ENCODE data around the gene GPX4.

GPX4 gene

DNA sequence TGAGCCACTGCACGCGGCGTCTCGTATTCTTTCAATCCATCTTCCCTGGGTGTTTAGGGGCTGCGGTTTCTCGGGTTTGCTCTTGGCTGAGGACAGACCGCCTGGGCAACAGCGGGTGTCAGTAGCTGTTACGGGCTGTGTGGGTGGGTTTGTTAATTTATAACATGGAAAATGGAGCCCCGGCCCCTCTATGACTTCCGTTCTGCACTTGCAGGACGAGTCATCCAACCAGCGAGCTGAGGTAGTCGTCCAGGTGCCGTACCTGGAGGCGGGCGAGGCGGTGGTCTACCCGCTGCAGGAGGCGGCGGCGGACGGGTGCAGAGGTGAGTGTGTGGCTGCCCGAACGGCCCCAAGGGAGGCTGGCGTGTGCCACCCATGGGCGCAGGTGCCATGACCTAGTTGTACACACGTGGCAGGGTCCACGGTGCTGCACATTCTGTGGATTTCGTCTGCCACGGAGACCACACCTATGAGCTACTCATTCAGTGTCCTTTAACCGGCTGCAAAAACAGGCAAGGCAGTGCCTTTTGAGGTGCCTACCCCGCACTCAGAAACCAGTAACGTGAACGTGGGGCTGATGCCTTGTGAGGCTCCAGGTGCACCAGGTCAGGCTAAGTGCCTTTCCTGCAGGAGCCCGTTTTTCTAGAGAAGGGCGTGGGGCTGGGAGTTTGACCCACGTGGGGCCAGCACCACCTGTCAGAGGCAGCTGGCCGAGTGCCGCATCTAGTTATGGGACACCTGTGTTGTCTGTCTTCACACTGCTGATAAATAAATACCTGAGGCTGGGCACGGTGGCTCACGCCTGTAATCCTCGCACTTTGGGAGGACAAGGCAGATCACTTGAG, 19.5 kb upstream of the GPX4 start:
- no peak for DNase-seq (ENCODE audit: low read depth in 1 of 2, low spot score in 1 of 2)

DNA sequence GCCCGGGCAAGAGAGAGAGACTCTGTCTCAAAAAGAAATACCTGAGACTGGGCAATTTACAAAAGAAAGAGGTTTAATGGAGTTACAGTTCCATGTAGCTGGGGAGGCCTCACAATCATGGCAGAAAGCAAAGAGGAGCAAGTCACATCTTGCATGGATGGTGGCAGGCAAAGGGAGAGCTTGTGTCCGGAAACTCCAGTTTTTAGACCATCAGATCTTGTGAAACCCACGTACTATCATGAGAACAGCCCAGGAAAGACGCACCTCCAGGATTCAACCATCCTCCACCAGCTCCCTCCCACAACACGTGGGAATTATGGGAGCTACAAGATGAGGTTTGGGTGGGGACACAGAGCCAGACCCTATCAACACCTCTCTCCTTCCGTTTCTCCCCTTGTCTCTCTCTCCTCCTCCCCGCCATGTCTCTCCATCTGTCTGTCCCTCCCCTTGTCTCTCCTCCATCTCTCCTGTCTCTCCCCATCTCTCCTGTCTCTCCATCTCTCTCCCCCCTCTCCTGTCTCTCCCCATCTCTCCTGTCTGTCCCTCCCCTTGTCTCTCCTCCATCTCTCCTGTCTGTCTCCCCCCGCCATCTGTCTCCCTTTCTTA, 18.6 kb upstream of the GPX4 start:
- DNase-seq (ENCODE audit: low read depth in 1 of 2, low spot score in 1 of 2) = no peak

DNA sequence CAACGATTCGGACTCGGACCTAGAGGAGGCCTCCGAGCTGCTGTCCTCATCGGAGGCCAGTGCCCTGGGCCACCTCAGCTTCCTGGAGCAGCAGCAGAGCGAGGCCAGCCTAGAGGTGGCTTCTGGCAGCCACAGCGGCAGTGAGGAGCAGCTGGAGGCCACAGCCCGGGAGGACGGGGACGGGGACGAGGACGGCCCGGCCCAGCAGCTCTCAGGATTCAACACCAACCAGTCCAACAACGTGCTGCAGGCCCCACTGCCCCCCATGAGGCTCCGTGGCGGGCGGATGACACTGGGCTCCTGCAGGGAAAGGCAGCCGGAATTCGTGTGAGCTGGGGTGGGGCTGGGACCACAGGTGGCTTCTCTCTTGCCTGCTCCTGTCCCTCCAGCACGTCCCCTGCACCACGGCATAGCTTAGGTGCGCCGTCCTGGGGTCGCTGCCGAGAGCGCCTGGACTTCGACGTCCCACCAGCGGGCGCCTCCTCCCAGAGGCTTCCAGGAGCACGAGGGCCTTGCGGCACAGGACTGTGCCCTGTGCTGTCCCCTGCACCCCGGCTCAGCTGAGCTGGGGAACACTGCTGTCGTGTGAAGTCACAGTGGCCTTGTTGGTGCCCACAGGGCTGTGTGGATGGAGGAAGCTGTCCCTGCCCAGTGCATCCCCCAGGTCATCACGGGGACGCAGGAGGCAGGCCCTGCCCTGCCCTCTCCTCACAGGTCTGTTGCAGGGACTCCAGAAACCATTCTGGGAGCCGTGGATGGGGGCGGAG, 17.9 kb upstream of the GPX4 start:
- no peak for DNase-seq (ENCODE audit: low read depth in 1 of 2, low spot score in 1 of 2)

DNA sequence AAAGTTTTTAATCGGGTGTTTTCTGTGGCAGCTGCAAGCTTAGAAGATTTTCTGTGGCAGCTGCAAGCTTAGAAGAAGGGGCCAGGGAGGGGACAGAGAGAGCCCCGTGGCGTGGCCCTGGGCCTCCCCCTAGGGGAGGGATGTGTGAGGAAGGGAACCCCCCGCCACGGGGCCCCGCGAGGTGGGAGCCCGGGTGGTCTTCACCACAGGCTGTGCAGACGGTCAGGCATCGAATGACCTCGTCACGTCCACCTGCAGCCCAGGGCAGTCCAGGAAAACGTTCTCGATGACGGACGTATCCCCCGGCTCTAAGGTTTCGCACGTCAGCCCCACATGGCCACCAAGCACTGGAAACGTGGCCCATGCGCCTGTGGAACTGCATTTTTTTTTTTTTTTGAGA, 17.2 kb upstream of the GPX4 start:
- DNase-seq (ENCODE audit: low read depth in 1 of 2, low spot score in 1 of 2) = no peak

DNA sequence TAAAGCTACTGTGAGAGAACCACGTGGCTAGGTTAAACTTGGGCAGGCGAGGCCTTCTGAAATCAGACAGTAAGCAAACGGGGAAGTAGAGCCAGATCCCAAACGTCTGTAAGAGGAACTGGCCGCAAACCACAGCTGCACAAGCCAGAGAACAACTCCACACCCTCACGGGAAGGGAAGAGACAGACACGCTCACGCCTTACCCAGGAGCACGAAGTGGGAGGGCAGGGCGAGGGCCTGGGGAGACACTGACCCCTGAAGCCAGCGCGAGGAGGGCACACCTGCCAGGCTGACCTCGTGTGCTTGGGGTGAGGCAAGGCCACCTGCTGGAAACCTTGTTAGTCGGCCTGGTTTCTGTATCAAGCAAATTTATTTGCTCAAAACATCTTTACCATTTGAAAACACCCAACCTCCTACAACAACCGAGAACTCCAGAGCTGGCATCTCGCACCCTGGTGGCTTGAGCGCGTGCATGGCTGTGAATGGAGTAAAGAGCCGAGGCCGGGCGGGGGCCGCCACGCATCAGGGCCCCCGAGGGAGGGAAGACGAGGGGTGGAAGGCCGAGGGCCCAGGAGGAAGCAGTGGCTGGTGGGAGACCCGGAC, 15.9 kb upstream of the GPX4 start:
- DNase-seq (ENCODE audit: low read depth in 1 of 2, low spot score in 1 of 2) = no peak

DNA sequence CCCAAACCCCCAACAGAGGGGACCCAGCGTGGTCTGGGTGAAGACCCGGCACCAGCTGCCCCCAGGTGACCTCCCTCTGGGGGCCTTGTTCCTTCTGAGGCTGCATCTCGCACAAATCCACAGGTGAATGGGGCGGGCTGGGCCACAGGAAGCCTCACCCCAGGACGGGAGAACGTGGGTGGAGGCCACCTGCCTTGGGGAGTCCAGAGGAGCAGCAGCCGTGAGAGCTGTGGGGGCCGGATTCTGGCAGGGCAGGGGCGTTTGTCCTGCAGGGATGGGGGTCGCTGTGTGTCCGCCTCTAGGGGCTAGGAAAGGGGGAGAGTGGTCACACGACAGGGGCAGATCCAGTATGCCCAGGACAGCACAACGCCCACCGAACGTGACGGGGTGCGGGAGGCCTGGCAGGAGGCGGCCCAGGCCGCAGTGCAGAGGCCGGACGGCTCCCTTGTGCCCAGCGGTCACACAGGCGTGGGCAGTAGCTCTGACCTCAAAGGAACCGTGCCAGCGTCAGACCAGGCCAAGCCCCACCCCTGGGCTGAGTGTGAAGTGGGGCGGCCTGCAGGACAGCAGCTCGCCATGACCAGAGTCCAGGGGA, 15.3 kb upstream of the GPX4 start:
- no peak for DNase-seq (ENCODE audit: low read depth in 1 of 2, low spot score in 1 of 2)

DNA sequence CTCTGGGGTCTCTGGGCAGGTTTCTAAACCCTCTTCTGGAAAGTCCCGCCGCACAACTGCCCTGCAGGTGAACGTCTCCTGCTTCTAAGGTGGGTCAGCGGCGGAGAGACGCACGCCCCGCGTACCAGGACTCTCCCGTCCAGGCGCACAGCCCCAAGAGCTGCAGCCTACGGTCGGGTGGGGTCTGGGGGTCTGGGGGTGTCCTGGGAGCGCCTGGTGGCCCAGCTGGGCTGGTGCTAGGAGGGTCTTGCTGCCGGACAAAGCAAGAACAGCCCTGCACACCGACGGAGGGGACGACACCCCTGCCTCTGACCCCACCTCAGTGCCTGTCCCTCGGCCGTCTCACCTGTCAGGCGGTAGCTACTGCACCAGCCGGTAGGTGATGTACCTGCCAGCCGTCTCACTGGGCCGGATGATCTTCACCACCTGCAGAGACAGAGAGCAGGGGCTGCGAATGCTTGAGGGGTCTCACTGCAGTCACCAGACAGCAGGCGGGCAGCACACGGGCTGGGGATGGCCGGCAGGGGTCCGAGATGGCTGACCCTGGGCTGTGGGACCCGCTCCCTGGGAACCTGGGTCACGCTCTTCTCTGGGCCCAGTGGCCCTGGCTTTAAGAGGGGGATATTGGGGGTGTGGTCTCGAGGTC, 14.5 kb upstream of the GPX4 start:
- DNase-seq (ENCODE audit: low read depth in 1 of 2, low spot score in 1 of 2) = no peak

DNA sequence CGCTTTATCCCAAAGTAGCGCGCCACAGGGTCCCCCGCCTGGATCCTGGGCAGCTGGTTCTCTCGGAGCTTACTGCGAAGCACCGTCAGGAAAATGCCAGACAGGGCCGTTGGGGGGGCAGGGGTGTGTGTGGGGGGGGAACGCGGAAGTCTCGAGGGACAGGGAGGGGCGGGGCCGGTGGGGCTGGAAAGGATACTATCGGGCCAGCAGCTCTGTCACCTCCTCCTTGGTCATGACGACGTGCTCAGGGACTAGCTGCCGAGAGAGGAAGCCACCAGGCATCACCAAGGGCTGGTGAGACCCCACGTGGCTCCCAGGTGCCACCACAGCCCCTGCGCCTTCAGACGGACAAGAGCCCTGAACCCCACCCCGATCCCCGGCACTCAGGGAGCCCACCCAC, 13.9 kb upstream of the GPX4 start:
- no peak for DNase-seq (ENCODE audit: low read depth in 1 of 2, low spot score in 1 of 2)

DNA sequence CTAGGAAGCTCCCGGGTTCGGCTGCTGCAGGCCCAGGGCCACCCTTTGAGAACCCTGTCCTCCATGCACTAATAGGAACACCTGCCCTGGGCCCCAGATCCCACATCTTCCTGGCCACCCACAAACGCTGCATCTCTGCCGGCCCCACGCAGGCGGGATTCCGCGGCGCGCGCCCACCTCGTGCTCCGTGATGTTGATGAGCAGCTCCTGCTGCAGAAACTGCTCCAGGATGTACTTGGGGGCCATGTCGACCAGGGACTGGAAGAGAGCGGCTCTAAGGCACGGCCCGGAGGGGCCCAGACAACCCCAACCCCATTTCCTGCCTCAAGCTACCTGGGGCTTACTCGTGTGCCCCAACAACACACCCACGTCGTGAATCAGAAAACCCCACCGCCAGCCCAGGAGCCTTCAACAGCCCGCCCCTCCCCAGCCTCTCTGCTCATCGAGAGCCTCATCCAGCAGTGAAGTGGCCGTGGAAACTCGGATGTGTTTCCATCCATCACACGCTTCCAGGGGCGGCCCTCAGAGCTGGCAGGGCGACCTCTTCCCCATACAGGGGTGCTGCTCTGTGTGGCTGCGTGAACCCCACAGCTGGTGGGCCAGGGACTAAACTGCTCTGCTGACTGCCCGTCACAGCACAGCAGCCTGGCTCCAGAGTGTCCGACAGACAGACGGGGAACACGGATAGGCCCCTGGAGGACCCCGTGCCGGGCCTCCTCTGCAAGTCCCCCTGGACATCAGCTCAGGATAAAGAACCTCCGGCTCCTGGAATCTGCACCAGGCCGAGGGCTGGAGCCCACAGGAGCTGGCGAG, 12.9 kb upstream of the GPX4 start:
- DNase-seq (ENCODE audit: low read depth in 1 of 2, low spot score in 1 of 2) = no peak

DNA sequence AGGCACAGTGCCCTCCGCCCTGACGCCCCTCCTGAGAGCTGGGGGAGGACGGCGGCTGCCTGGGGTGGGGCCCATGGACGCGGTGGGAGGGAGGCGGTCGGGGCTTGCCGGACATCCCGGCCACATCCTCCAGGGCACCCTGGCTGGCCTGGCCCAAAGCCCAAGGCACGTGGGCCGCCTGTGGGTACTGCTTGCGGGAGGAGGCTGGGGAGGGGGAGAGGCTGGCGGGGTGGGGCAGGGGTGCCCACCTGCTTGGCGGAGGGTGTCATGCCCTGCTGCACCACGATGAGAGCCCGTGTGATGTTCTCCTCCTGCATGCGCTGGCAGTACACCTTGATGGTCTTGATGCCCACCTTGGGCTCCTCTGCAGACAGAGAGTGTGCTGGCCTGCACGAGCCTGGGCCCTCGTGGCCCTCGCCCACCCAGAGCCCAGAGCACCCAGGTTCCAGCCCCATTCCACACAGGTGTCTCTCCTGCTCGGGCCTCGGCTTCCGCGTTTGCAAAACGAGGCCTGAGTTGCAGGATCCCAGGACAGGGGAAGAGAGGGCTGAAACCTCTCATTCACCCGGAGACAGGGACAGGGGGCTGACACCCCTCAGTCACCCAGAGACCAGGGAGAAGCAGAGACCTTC, 12.1 kb upstream of the GPX4 start:
- no peak for DNase-seq (ENCODE audit: low read depth in 1 of 2, low spot score in 1 of 2)

DNA sequence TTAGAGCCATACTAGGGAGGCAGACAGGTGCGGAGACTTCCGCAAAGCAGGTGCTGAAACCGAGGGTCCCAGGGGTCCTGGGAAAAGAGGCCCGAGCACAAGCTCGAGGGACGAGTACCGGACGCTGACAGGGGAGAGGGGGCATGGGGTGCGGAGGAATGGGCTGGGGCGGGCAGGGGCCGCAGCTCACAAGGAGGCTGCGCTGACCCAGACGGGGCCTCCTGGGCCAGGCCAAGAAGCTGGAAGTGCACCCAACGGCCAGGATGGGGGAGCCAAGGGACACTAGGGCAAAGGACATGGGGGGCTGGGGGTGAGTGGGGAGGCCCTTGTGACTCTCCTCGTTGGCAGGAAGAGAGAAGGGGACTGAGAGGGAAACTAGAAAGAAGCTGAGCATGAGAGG, 10.5 kb upstream of the GPX4 start:
- no peak for DNase-seq (ENCODE audit: low read depth in 1 of 2, low spot score in 1 of 2)

DNA sequence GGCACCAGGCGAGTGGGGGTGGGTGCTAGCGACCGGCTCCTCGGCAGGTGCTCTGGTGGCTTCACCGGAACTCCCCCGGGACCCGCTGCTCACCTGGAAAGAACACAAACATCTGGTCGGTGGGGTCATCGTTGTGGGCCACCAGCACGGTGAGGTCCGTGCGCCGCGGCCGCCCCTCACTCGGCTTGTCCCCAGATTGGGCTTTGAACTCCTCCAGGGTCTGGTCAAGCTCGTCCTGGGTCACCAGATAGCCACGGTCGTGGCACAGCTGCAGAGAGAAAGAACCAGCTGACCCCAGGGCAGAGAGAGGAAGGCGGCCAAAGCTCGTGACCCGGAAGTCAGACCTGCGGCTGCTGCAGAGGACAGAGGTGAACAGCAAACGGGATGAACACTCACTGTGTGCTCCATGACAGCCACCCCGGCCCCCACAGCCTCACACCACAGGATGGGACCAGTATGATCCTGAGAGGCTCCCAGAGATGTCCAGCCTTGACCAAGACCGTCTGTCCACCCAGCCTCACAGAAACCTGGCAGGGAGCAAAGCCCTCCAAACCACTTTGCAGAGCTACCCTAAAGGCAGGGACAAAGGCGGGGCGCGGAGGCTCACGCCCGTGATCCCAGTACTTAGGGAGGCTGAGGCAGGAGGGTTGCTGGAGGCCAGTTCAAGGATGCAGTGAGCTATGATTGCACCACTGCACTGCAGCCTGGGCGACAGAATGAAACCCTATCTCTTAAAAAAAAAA, 9.8 kb upstream of the GPX4 start:
- DNase-seq (ENCODE audit: low read depth in 1 of 2, low spot score in 1 of 2) = no peak

DNA sequence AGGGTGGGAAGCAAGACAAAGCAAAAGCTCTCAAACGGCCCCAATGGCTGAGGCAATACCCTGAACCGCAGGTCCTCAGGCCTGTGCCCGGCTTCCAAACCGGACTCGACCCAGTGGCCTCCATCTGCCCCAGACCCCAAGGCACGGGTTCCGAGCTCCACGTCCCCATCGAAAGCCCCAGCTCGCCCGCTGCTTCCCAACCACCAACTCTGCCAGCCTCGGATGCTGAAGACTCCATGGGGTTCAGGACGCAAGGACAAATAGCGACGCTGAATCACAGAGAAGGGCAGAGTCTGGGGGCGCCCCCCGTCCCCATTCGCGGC, 9.2 kb upstream of the GPX4 start:
- DNase-seq (ENCODE audit: low read depth in 1 of 2, low spot score in 1 of 2) = no peak

DNA sequence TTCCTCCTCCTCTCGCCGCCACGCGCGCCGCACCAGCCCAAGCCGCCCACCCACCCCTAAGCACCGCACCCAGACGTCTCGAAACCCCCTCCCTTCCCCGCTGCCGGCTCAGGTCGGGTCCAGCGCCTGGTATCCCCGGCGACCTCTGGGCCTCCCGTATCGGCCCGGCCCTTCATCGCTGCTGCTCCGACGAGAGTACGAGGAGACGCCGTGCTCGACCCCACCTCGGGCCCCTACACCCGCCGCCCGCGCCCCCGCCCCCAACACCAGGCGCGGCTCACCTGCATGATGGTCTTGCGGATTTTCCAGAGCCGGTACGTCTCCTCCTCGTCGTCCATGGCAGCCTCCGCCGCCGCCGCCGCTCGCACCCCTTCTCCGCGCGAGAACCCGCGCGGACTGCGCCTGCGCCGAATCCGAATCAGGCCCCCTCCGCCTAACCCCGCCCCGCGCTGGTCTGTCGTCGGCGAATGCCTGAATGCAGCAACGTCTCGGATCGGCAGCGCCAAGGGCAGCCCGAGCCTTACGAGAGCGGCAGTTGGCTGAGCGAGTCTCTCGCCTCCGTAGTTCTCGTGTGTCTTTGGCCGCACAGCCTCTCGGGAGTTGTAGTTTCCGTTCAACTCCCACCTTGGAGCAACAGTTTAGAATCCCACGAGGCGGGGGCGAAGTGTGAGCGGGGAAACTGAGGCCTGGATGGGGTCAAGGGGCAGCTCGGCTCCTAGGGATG, 8.7 kb upstream of the GPX4 start, which contains the start of gene POLR2E:
Gene POLR2E (minus strand): TSS at position 398 of the 724 bp plus-strand sequence. CDS start 60 bp downstream, at position 338.
- peak; percentile 98 for DNase-seq (ENCODE audit: low read depth in 1 of 2, low spot score in 1 of 2)

DNA sequence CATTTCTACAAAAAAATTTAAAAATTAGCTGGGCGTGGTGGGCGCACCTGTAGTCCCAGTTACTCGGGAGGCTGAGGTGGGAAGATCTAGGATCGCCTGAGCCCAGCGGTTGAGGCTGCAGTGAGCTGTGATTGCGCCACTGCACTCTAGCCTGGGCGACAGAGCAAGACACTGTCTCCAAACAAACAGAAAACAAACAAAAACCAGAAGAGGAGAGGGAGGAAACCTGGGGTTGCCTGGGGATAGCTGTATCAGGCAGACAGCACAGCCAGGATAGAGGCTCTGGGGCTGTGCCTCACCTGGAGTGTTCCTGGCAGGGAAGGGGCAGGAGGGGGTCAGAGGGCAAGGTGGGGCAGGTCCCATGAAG, 6.0 kb upstream of the GPX4 start:
- DNase-seq (ENCODE audit: low read depth in 1 of 2, low spot score in 1 of 2) = no peak

DNA sequence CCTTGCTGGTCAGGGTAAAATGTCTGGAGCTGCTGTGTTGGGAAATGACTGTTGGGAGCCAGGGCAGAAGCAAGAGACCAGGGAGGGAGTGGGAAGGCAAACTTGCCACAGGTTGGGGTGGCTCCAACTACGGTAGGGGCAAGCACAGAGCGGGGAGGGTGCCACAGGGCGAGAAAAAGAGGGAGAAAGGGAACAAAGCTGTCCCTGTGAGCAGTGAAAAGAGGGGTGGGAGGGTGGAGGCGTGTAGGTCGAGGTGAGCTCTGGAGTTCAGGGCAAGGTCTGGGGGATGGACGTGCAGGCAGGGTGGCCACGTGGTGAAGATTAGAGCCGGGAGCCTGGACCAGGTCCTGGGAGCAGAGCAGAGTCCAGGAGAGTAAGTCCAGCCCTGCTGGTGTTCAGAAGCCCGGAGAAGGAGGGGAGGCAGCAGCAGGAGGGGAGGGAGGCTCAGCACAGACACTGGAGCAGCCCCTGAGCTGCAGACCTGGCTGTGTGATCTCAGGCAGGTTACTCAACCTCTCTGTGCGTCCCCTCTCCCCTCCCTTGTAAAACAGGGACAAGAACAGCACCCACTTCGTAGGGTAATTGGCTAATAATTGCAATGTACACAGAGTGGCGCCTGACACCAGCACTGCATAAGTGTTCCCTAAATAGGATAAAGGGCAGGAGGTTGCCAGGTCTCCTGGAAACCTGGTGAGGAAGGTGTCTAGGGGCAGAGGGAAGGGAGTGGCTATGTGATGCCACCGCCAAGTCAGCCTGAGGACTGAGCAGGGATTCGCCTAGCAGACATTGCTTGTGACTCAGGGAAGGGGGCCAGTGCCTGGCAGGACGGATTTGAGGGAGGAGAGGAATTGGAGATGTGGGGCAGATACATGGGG, 5.4 kb upstream of the GPX4 start:
- no peak for DNase-seq (ENCODE audit: low read depth in 1 of 2, low spot score in 1 of 2)

DNA sequence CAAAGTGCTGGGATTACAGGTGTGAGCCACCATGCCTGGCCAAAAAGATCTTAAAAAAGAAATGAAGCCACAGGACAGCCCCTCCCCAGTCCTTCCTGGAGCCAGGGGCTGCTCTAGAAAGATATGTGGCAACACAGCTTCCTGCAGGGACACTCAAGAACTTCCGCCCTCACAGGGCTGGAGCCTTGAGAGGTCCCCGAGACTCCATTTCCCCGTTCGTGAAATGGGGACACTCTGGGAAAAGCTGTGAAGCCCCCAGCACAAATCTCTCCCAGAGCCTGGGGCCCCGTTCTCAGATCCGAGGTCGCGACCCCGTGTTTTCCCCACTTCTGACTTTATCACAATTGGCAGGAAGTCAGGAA, 2.5 kb upstream of the GPX4 start:
- no peak for DNase-seq (ENCODE audit: low read depth in 1 of 2, low spot score in 1 of 2)
